NCI-H1694 treated with DMSO at 0.1 percent for 48 hours (cell line): Measurements from ENCODE around the gene CEP192.
"Not testable (repeated sequence)": the region's sequence is repeated elsewhere in the genome, so short reads cannot be mapped to it uniquely, and the experiment has no call there.

ENCODE experiments used
- DNase-seq: peaks from one replicate; lab custom pipeline; 2025; lab: John Stamatoyannopoulos, UW

Gene CEP192

GRCh38 chr18:12990641-12990966, 558 bp upstream of the CEP192 start:
- DNase-seq: no peak

GRCh38 chr18:12991821-12992179, 638 bp downstream of the CEP192 start:
- no peak for DNase-seq

GRCh38 chr18:12993439-12993838, 2.3 kb downstream of the CEP192 start:
- no peak for DNase-seq

DNA sequence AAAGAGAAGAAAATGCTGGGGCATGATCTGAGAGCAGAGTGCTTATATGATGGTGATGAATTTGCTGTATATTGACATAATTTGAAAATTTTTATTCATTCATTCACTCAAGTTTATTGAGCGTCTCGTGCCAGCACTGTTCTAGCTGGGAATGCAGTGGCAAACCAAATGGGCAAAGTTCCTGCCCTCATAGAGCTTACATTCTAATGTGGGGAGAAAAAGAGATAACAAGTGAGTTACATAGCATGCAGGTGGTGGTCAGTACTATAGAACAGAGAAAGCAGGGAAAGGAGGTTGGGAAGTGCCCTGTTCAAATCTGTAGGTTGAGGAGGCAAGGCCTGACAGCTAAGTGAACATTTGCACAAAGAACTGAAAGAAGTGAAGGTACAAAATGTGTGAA, 4.3 kb downstream of the CEP192 start:
- DNase-seq: no peak

DNA sequence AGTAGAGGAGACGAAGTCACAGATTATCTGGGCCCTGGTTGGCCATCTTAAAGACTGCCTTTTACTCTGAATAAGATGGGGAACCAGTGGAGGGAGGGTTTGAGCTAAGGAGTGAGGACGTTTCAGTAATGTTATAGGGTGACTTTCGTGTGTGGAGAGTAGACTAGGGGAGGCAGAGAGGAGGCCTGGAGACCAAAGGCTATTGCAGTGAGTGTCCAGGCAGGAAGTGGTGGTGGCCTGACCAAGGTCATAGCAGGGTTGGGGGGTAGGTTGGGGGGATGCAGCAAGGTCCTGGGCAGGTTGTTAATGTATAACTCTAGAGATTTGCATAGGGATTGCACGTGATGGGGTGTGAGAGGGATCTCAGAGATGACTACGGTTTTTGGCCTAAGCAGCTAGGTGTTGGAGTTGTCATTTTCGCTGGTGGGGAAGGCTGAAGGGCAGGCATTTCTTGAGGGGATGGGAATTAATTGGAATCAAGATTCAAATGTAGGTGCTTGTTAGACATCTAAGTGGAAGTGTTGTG, 4.9 kb downstream of the CEP192 start:
- DNase-seq: no peak

DNA sequence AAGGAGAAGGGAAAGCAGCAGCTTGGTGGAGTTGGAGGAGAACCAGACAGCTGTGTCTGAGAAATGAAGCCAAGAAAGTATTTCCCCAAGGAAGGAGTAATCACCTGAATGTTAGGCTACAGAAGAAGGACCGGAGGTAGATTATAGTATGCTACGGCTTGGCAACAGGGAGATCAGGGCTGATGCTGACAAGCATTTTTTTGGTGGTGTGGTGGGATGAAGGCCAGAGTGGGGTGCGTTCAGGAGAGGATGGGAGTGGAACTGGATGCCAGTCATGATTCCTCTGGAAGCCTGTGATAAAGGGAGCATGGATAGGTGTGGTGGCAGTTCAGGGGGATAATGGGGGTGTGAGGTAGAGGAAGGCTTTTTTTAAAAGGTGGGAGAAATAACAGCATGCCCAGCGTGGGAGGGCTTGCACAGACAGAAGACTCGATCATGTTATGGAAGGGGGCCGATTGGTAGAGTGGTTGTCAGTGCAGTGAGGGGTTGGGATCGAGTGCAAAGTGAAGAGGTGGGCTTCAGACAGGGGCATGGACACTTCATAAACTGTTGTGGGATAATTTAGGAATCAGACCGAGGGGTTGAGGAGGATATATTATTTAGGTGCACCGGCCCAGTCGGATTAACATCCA, 5.6 kb downstream of the CEP192 start:
- DNase-seq: no peak

DNA sequence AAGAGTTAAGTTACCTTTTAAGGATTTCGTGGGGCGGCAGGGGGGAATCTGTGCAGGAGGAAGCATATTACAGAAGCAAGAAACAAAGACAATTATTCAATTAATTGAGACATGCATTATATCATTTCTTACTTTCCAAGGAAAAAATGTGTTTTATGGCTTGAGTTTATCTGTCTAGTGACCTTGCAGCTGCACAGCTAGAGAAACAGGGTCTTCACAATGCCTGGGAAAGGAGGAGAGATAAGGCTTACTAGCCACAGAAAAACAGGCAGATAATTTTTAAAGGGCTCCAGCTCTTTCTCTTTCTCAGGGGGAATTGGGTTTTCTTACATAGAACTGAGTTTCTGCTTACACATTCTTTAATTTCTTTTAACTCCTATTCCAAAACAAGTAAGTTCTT, 6.2 kb downstream of the CEP192 start:
- not testable (repeated sequence) for DNase-seq

DNA sequence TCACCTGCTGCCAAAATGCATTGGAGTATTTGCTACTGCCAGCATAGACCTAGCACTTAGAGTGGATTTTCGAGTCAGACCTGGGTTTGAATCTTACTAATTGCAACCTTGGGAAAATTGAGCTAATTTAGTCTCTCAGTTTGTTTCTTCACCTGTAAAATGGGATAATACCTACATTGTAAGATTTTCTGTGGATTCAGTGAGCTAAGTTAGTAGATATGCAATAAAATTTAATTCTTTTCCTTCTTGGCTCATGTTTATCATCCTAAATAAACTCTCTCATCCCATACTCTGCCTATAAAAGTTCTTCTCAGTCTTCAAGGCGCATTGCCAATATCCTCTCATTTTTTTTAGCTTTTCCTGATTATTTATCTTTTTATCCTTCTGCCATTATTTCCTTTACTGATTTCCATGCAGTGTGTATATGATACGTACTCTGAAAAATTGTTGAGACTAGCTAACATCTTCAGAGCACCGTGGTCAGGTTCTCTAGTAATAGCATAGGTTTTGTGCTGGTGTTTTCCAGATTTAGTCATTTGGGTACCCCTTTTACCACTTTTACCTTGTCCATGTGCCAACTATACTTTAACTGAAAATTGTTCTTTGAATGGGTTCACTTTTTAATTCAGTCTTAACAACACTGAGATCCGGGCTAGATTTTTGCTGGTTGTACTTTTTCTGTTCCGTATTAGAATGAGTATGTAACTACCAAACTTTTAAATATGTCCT, 7.3 kb downstream of the CEP192 start:
- no peak for DNase-seq

- no peak for DNase-seq
Observed at GRCh38 chr18:13003466-13003896, 12.3 kb downstream of the CEP192 start.

- DNase-seq: no peak
Observed at GRCh38 chr18:13004396-13004795, 13.2 kb downstream of the CEP192 start.

- DNase-seq: no peak
Observed at GRCh38 chr18:13005289-13005688, 14.1 kb downstream of the CEP192 start.

DNA sequence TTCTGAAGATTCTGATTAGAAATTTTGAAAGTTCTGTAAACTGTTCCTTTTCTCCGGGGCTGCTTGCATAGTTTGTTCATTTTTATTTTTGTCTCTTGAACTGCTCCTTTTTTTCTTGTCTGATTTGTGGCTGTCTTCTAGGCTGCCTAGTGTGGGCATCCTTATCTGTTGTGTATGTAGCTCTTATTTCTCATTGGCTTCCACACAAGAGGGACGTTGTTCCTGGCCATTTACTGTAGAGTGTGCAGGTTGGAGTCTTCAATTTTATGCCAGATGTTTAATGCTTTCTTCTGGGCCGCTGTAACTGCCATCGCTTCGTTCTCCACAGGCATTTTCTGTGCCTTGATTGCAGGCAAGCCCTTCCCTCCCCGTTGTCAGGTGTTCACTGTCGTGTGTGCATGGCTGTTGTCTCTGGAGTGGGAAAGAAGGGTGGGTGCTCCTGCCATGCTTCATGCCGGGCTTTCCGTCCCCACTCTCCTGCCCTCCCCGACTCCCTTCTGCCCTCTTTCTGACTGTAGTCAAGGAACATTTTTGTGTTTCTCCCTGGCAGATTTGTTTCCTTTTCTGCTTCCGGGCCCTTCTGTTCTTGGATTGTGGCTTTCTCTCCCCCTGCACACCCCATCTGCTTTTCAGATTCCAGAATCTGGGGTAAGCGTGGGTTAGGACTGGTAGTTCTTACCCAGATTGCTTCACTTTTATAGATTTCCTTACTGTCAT, 15.5 kb downstream of the CEP192 start:
- DNase-seq: no peak

DNA sequence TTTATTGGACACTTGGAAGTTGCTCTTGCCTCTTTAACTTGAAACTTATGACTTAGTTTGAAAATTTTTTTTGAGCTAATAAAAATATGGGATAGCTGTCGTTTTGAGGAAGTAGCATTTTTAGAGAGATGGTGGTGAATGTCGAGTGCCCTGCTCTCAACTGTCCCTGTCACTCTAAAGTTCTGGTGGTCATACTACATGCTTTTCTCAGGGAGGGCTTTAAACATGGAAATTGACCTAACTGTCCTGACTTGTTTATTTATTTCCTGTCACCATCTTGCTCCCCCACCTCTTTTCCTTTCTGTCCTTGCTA, 16.0 kb downstream of the CEP192 start:
- no peak for DNase-seq

DNA sequence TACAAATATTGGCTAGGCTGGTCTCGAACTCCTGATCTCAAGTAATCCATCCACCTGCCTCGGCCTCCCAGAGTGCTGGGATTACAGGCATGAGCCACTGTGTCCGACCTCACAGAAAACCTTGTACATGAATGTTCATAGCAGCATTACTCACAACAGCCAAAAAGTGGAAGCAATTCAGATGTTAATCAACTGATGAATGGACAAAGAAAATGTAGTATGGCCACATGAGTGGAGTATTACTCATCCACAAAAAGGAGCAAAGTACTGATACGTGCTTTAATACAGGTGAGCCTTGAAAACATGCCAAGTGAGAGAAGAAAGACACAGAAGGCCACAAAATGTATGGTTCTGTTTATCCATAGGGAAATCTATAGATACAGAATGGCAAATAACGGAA, 20.6 kb downstream of the CEP192 start:
- no peak for DNase-seq

GRCh38 chr18:13014232-13014631, 23.1 kb downstream of the CEP192 start:
- DNase-seq: no peak

GRCh38 chr18:13014818-13015217, 23.7 kb downstream of the CEP192 start:
- DNase-seq: no peak

GRCh38 chr18:13017247-13017875, 26.2 kb downstream of the CEP192 start:
- no peak for DNase-seq

DNA sequence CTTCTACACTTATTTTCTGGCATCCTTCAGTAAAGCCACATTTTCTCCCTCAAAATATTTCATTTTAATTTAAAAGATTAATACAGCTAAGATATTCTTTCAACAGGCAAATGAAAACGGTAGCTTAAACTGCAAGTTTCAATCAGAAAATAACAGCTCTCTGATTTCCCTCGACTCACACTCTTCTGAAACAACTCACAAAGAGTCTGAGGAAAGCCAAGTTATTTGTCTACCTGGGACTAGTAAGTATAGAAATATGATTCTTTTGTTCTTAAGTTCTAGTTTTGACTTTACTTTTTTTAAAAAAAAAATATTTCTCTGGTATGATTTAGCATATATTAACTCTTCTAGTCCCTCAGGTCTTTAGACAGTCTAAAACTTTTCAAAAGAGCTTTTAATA, 27.2 kb downstream of the CEP192 start:
- no peak for DNase-seq

GRCh38 chr18:13019301-13019700, 28.1 kb downstream of the CEP192 start:
- no peak for DNase-seq

GRCh38 chr18:13022644-13023043, 31.5 kb downstream of the CEP192 start:
- no peak for DNase-seq

- no peak for DNase-seq
Observed at GRCh38 chr18:13025233-13025632, 34.1 kb downstream of the CEP192 start.

- no peak for DNase-seq
Observed at GRCh38 chr18:13026583-13027270, 35.6 kb downstream of the CEP192 start.
